ENCODE measurements around the gene TMPRSS11B.

The TMPRSS11B gene

DNA sequence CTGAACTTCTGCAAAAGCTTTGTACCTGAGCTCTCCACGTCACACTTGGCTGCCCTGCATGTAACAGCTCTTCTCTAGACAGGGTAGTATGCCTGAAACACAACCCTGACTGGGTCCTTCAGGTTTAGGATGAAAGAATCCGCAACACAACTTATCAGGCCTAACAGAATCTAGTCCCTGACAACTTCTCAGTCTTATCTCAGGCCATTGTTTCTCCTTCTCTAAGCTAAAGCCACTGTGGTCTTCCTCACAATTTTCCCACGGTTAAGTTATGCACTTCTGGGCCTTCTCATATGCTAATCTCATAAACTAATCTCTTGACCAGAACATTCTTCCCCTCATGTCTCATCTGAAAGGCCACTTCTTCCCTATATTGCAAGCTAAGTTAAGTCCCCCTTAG is 10.8 kb upstream of the TMPRSS11B start:
- Histone ChIP-seq H3K18ac (ENCODE audit: low read depth in 1 of 2, low read length in 2 of 2) (peak overlapping the region in 1 of 2 experiments; percentile 8), H3K14ac (ENCODE audit: low read length in 2 of 2) (no peak overlapping the region), H3K4me3 (ENCODE audit: insufficient read depth in 1 of 2, low read depth in 1 of 2, low read length in 2 of 2) (no peak overlapping the region), H3K27me3 (ENCODE audit: control insufficient read depth in 1 of 2, insufficient read depth in 1 of 2, low read length in 2 of 2) (no peaks in the 10 kb centered on the region), H2AK5ac (ENCODE audit: low read length, severe bottlenecking) (no peak overlapping the region), H2BK5ac (ENCODE audit: low read depth, low read length, poor library complexity, severe bottlenecking) (no peak overlapping the region), H3K23ac (ENCODE audit: low read length in 2 of 2) (no peak overlapping the region), H3K27ac (ENCODE audit: low read length, poor library complexity, severe bottlenecking) (no peak overlapping the region), H2AFZ (ENCODE audit: low read depth, low read length) (no peak overlapping the region), H3K4ac (ENCODE audit: low read depth in 1 of 2, low read length in 2 of 2) (no peak overlapping the region), H2BK12ac (ENCODE audit: low read length in 2 of 2) (no peak overlapping the region), H3K4me2 (ENCODE audit: low read length, poor library complexity, severe bottlenecking) (no peak overlapping the region), H2BK15ac (ENCODE audit: low read depth, poor library complexity, severe bottlenecking) (no peak overlapping the region), H4K8ac (ENCODE audit: low read length) (no peak overlapping the region), H3K36me3 (ENCODE audit: control insufficient read depth in 1 of 2, insufficient read depth in 2 of 2, low read depth in 1 of 2, low read length in 2 of 2) (no peaks in the 10 kb centered on the region), H3K79me1 (replicated peaks; ENCODE audit: low read length, poor library complexity, severe bottlenecking) (no peaks in the 10 kb centered on the region), H3K9me3 (ENCODE audit: control insufficient read depth, low read length) (no peaks in the 10 kb centered on the region), H3K9ac (ENCODE audit: low read length) (no peak overlapping the region), H4K91ac (ENCODE audit: low read length) (no peak overlapping the region), H2BK120ac (ENCODE audit: low read depth, low read length) (no peak overlapping the region), H3K4me1 (ENCODE audit: control insufficient read depth, insufficient read depth, low read depth, low read length) (no peaks in the 10 kb centered on the region)
- peak; percentile 52 for DNase-seq
- WGBS = 62% methylated on average over 3 of the region's 3 CpGs

GRCh38 chr4:68250151-68250930 is 4.8 kb upstream of the TMPRSS11B start:
- Histone ChIP-seq H2BK12ac (ENCODE audit: low read length in 2 of 2) (no peak overlapping the region), H3K4ac (ENCODE audit: low read depth in 1 of 2, low read length in 2 of 2) (no peak overlapping the region)

DNA sequence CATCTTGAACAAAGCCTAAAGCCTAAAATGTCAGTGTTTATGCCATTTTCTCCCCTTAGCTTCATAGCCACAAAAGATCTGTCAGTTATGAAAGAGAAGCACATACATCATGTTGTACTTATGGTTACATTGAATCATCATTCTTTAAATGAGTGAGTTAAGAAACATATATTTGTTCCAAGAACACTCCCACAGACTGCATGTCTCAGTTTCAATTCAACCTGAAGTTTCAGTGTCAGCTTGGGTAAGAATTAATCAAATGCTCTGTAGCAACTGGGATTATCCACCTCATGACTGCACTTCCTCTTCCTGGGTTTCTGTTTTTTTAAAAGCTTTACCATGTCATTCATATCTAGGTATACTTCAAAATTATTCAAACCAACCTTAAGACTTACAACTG is 3.9 kb upstream of the TMPRSS11B start:
- DNase-seq = no peak
- H3K4ac ChIP-seq (ENCODE audit: low read depth in 1 of 2, low read length in 2 of 2) = no peak overlapping the region

More at GRCh38 chr4:68250151-68250930, 4.8 kb upstream of the TMPRSS11B start:
- Histone ChIP-seq H3K9ac (ENCODE audit: low read length) (no peak overlapping the region), H2BK15ac (ENCODE audit: low read depth, poor library complexity, severe bottlenecking) (no peak overlapping the region), H4K8ac (ENCODE audit: low read length) (no peak overlapping the region), H3K14ac (ENCODE audit: low read length in 2 of 2) (no peak overlapping the region), H4K91ac (ENCODE audit: low read length) (no peak overlapping the region), H3K9me3 (ENCODE audit: control insufficient read depth, low read length) (no peaks in the 10 kb centered on the region), H3K27ac (ENCODE audit: low read length, poor library complexity, severe bottlenecking) (no peak overlapping the region), H3K4me1 (ENCODE audit: control insufficient read depth, insufficient read depth, low read depth, low read length) (no peaks in the 10 kb centered on the region), H2AFZ (ENCODE audit: low read depth, low read length) (no peak overlapping the region), H3K27me3 (ENCODE audit: control insufficient read depth in 1 of 2, insufficient read depth in 1 of 2, low read length in 2 of 2) (no peaks in the 10 kb centered on the region), H3K36me3 (ENCODE audit: control insufficient read depth in 1 of 2, insufficient read depth in 2 of 2, low read depth in 1 of 2, low read length in 2 of 2) (no peaks in the 10 kb centered on the region), H2BK5ac (ENCODE audit: low read depth, low read length, poor library complexity, severe bottlenecking) (no peak overlapping the region), H3K4me2 (ENCODE audit: low read length, poor library complexity, severe bottlenecking) (no peak overlapping the region), H2AK5ac (ENCODE audit: low read length, severe bottlenecking) (no peak overlapping the region), H2BK120ac (ENCODE audit: low read depth, low read length) (no peak overlapping the region), H3K23ac (ENCODE audit: low read length in 2 of 2) (no peak overlapping the region), H3K18ac (ENCODE audit: low read depth in 1 of 2, low read length in 2 of 2) (no peak overlapping the region), H3K4me3 (ENCODE audit: insufficient read depth in 1 of 2, low read depth in 1 of 2, low read length in 2 of 2) (no peak overlapping the region), H3K79me1 (replicated peaks; ENCODE audit: low read length, poor library complexity, severe bottlenecking) (no peaks in the 10 kb centered on the region)
- 81% methylated on average over 4 of the region's 4 CpGs for WGBS
- DNase-seq = no peak

GRCh38 chr4:68240620-68241019 is 4.9 kb downstream of the TMPRSS11B start:
- H3K79me1 ChIP-seq (replicated peaks; ENCODE audit: low read length, poor library complexity, severe bottlenecking) = no peaks in the 10 kb centered on the region
- H2BK12ac ChIP-seq (ENCODE audit: low read length in 2 of 2) = no peak overlapping the region
- no peak overlapping the region for H3K9ac ChIP-seq (ENCODE audit: low read length)
- H2BK120ac ChIP-seq (ENCODE audit: low read depth, low read length) = no peak overlapping the region
- no peak overlapping the region for H4K91ac ChIP-seq (ENCODE audit: low read length)
- no peak overlapping the region for H3K18ac ChIP-seq (ENCODE audit: low read depth in 1 of 2, low read length in 2 of 2)
- no peaks in the 10 kb centered on the region for H3K9me3 ChIP-seq (ENCODE audit: control insufficient read depth, low read length)
- DNase-seq = no peak
- H3K4me1 ChIP-seq (ENCODE audit: control insufficient read depth, insufficient read depth, low read depth, low read length) = peaks cover 2% of the 10 kb centered on the region
- no peak overlapping the region for H3K4ac ChIP-seq (ENCODE audit: low read depth in 1 of 2, low read length in 2 of 2)
- no peak overlapping the region for H2BK15ac ChIP-seq (ENCODE audit: low read depth, poor library complexity, severe bottlenecking)
- no peak overlapping the region for H2AFZ ChIP-seq (ENCODE audit: low read depth, low read length)
- no peak overlapping the region for H3K23ac ChIP-seq (ENCODE audit: low read length in 2 of 2)
- no peak overlapping the region for H4K8ac ChIP-seq (ENCODE audit: low read length)
- no peak overlapping the region for H2BK5ac ChIP-seq (ENCODE audit: low read depth, low read length, poor library complexity, severe bottlenecking)
- H3K27ac ChIP-seq (ENCODE audit: low read length, poor library complexity, severe bottlenecking) = no peak overlapping the region
- H2AK5ac ChIP-seq (ENCODE audit: low read length, severe bottlenecking) = no peak overlapping the region
- no peaks in the 10 kb centered on the region for H3K27me3 ChIP-seq (ENCODE audit: control insufficient read depth in 1 of 2, insufficient read depth in 1 of 2, low read length in 2 of 2)
- H3K14ac ChIP-seq (ENCODE audit: low read length in 2 of 2) = no peak overlapping the region
- no peak overlapping the region for H3K4me2 ChIP-seq (ENCODE audit: low read length, poor library complexity, severe bottlenecking)
- no peaks in the 10 kb centered on the region for H3K36me3 ChIP-seq (ENCODE audit: control insufficient read depth in 1 of 2, insufficient read depth in 2 of 2, low read depth in 1 of 2, low read length in 2 of 2)
- no peak overlapping the region for H3K4me3 ChIP-seq (ENCODE audit: insufficient read depth in 1 of 2, low read depth in 1 of 2, low read length in 2 of 2)

More for the DNA sequence above, 3.9 kb upstream of the TMPRSS11B start:
- H2AFZ ChIP-seq (ENCODE audit: low read depth, low read length) = no peak overlapping the region
- no peaks in the 10 kb centered on the region for H3K4me1 ChIP-seq (ENCODE audit: control insufficient read depth, insufficient read depth, low read depth, low read length)
- no peak overlapping the region for H2AK5ac ChIP-seq (ENCODE audit: low read length, severe bottlenecking)
- no peaks in the 10 kb centered on the region for H3K79me1 ChIP-seq (replicated peaks; ENCODE audit: low read length, poor library complexity, severe bottlenecking)
- no peak overlapping the region for H3K18ac ChIP-seq (ENCODE audit: low read depth in 1 of 2, low read length in 2 of 2)
- H3K36me3 ChIP-seq (ENCODE audit: control insufficient read depth in 1 of 2, insufficient read depth in 2 of 2, low read depth in 1 of 2, low read length in 2 of 2) = no peaks in the 10 kb centered on the region
- H3K4me3 ChIP-seq (ENCODE audit: insufficient read depth in 1 of 2, low read depth in 1 of 2, low read length in 2 of 2) = no peak overlapping the region
- H4K8ac ChIP-seq (ENCODE audit: low read length) = no peak overlapping the region
- H2BK120ac ChIP-seq (ENCODE audit: low read depth, low read length) = no peak overlapping the region
- H3K27ac ChIP-seq (ENCODE audit: low read length, poor library complexity, severe bottlenecking) = no peak overlapping the region
- no peak overlapping the region for H3K4me2 ChIP-seq (ENCODE audit: low read length, poor library complexity, severe bottlenecking)
- H3K9ac ChIP-seq (ENCODE audit: low read length) = no peak overlapping the region
- no peak overlapping the region for H3K23ac ChIP-seq (ENCODE audit: low read length in 2 of 2)
- H4K91ac ChIP-seq (ENCODE audit: low read length) = no peak overlapping the region
- no peak overlapping the region for H2BK5ac ChIP-seq (ENCODE audit: low read depth, low read length, poor library complexity, severe bottlenecking)
- H3K9me3 ChIP-seq (ENCODE audit: control insufficient read depth, low read length) = no peaks in the 10 kb centered on the region
- no peak overlapping the region for H3K14ac ChIP-seq (ENCODE audit: low read length in 2 of 2)
- H2BK15ac ChIP-seq (ENCODE audit: low read depth, poor library complexity, severe bottlenecking) = no peak overlapping the region
- H3K27me3 ChIP-seq (ENCODE audit: control insufficient read depth in 1 of 2, insufficient read depth in 1 of 2, low read length in 2 of 2) = no peaks in the 10 kb centered on the region
- H2BK12ac ChIP-seq (ENCODE audit: low read length in 2 of 2) = no peak overlapping the region

Measured in mesenchymal stem cell (in vitro differentiated cells and primary cell).